ENCODE results near the gene NAE1. TPM values are rescaled to one million over a fixed set of nuclear protein-coding genes. Genes with fewer than 3 reads are reported as not detected.
A peak's percentile ranks its signal among the peaks of the same experiment; 100 is the strongest.

The NAE1 gene
- total RNA-seq (10 to 100 TPM; 30.9 to 94.7 (median 51.2) TPM), polyA plus RNA-seq (10 to 100 TPM; 43.7 to 62.8 (median 49.6) TPM)
- long read RNA-seq, donor 1, transcript NAE1-201 (20 exons, 1,837 nt) = major isoform, 17 of 40 reads
- long read RNA-seq, donor 1, partial matches to known transcripts = 21 of 40 reads
- long read RNA-seq, donor 1, other reads (novel, unspliced or antisense) = 0 of 40 reads
- long read RNA-seq, donor 2, transcript NAE1-201 (20 exons, 1,837 nt) = major isoform, 15 of 24 reads
- long read RNA-seq, donor 2, partial matches to known transcripts = 5 of 24 reads
- long read RNA-seq, donor 2, other reads (novel, unspliced or antisense) = 0 of 24 reads
- long read RNA-seq, donor 3, transcript NAE1-201 (20 exons, 1,837 nt) = major isoform, 11 of 29 reads
- long read RNA-seq, donor 3, partial matches to known transcripts = 17 of 29 reads
- long read RNA-seq, donor 3, other reads (novel, unspliced or antisense) = 0 of 29 reads
- long read RNA-seq, donor 4, transcript NAE1-201 (20 exons, 1,837 nt) = major isoform, 28 of 51 reads
- long read RNA-seq, donor 4, partial matches to known transcripts = 12 of 51 reads
- long read RNA-seq, donor 4, other reads (novel, unspliced or antisense) = 6 of 51 reads
- long read RNA-seq, donor 5, transcript NAE1-201 (20 exons, 1,837 nt) = major isoform, 59 of 72 reads
- long read RNA-seq, donor 5, partial matches to known transcripts = 1 of 72 reads
- long read RNA-seq, donor 5, other reads (novel, unspliced or antisense) = 9 of 72 reads
- long read RNA-seq, donor 6, transcript NAE1-201 (20 exons, 1,837 nt) = major isoform, 15 of 29 reads
- long read RNA-seq, donor 6, partial matches to known transcripts = 10 of 29 reads
- long read RNA-seq, donor 6, other reads (novel, unspliced or antisense) = 2 of 29 reads
- long read RNA-seq, donor 7, transcript NAE1-201 (20 exons, 1,837 nt) = major isoform, 6 of 8 reads
- long read RNA-seq, donor 7, partial matches to known transcripts = 0 of 8 reads
- long read RNA-seq, donor 7, other reads (novel, unspliced or antisense) = 0 of 8 reads
- long read RNA-seq, donor 8, transcript NAE1-201 (20 exons, 1,837 nt) = major isoform, 17 of 35 reads
- long read RNA-seq, donor 8, partial matches to known transcripts = 13 of 35 reads
- long read RNA-seq, donor 8, other reads (novel, unspliced or antisense) = 0 of 35 reads
- long read RNA-seq, donor 9, transcript NAE1-201 (20 exons, 1,837 nt) = major isoform, 6 of 14 reads
- long read RNA-seq, donor 9, partial matches to known transcripts = 6 of 14 reads
- long read RNA-seq, donor 9, other reads (novel, unspliced or antisense) = 0 of 14 reads
- long read RNA-seq, donor 10, partial matches to known transcripts = 0 of 4 reads
- long read RNA-seq, donor 10, other reads (novel, unspliced or antisense) = 0 of 4 reads

DNA sequence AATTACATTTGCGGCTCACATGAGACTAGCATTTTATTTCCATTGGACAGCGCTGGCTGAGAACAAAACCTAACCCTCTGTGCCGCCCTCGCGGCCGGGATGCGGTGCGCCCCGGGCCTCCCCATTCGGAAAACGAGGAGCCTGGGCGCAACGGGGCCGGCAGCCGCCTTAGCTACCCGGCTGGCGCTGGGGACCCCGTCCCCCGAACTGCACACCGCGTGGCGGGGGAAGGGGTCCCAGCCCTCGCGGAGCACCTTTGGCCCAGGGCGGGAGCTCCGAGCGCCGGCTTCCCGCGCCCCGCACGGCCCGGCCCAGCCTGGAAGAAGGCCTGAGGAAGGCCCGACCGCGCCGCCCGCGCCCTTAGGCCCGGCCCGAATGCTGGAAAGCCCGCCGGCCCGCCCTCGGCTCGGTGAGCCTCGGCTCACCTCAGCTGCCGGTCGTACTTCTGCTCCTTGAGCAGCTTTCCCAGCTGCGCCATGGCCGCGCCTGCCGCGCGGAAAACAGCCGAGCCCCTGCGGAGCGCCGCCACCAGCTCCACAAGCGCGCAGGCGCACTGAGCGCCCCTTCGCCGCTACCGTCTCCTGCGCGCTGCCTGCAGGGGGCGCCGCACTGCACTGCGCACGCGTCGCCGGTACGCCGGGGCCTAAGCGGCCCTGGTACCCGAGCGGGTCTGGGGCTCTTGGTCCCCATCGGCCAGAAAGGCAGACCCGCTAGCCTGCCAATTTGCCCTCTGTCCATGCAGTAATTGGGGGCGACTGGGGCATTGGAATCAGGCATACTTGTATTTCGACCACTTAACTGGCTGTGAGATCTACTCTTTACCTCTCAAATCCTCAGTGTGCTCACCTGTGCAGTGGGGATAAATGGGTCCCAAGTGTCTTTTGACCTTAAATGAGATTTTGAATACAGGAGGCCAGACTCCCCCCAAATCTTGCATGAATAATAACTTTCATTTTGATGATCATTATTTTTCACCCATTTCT lies at the start of gene NAE1:
Gene NAE1 (minus strand): TSS at position 555 of the 983 bp plus-strand sequence. CDS start 77 bp downstream, at position 478.
- Histone ChIP-seq H3K27ac (peak within 1 kb of the TSS; percentile 31 to 96 (median 91)), H3K4me3 (peak within 1 kb of the TSS; percentile 29 to 81 (median 51)), H3K36me3 (replicated peaks in 1 of 2) (peaks cover 0 to 19% of the 10 kb centered on the region in 2 donors), H3K27me3 (no peaks in the 10 kb centered on the region), H3K9me3 (replicated peaks in 1 of 3) (no peaks in the 10 kb centered on the region), H3K4me1 (replicated peaks in 1 of 2) (peaks cover 13 to 18% of the 10 kb centered on the region in 2 donors)
- peak; percentile 76 to 90 (median 86) for DNase-seq
- intact Hi-C loops (cut with DNase I) = loop anchor here (5.0 kb wide), 1 partner anchor 37 kb away; no protein-coding TSS in a partner anchor
- WGBS, 4 donors = 1% methylated on average over 56 to 84 of the region's 84 CpGs
- TF ChIP-seq POLR2A (IDR thresholded peaks at IDR 0.05) = peak; percentile 77 to 85
- TF ChIP-seq, protein P1, sequence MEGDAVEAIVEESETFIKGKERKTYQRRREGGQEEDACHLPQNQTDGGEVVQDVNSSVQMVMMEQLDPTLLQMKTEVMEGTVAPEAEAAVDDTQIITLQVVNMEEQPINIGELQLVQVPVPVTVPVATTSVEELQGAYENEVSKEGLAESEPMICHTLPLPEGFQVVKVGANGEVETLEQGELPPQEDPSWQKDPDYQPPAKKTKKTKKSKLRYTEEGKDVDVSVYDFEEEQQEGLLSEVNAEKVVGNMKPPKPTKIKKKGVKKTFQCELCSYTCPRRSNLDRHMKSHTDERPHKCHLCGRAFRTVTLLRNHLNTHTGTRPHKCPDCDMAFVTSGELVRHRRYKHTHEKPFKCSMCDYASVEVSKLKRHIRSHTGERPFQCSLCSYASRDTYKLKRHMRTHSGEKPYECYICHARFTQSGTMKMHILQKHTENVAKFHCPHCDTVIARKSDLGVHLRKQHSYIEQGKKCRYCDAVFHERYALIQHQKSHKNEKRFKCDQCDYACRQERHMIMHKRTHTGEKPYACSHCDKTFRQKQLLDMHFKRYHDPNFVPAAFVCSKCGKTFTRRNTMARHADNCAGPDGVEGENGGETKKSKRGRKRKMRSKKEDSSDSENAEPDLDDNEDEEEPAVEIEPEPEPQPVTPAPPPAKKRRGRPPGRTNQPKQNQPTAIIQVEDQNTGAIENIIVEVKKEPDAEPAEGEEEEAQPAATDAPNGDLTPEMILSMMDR (IDR thresholded peaks at IDR 0.05) = peak; percentile 74 to 98 (median 90)

DNA sequence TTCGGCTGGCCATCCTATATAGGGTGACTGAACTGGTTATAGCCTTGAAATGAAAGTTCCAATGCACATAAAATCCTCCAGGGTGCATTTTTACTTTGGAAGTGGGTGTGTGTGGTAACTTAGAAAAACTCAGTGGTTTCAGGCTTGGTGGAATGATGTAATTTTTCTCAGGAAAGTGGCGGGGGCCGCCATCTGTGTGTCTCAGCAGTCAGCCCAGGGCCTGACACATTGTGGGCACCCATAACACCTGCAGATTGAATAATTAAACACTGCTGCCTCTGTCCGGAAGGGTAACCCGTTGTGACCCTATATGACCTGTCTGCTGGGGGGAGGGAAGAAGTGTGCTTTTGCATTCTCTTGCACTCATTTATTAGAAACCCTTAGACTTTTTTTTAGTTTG lies 47.3 kb upstream of the NAE1 start:
- H3K4me3 ChIP-seq = no peak overlapping the region
- peaks cover 13 to 14% of the 10 kb centered on the region in 2 donors for H3K4me1 ChIP-seq (replicated peaks in 1 of 2)
- TF ChIP-seq, protein P1 (IDR thresholded peaks at IDR 0.05) = no peak
- no peak for TF ChIP-seq POLR2A (IDR thresholded peaks at IDR 0.05)
- WGBS, 4 donors = 43 to 60% (median 51%) methylated on average over 5 of the region's 5 CpGs
- no peak overlapping the region for H3K27ac ChIP-seq
- no peaks in the 10 kb centered on the region for H3K27me3 ChIP-seq
- no peak for DNase-seq
- H3K36me3 ChIP-seq (replicated peaks in 1 of 2) = no peaks in the 10 kb centered on the region
- H3K9me3 ChIP-seq (replicated peaks in 1 of 3) = no peaks in the 10 kb centered on the region
- intact Hi-C loops (cut with DNase I) = no loop called here

DNA sequence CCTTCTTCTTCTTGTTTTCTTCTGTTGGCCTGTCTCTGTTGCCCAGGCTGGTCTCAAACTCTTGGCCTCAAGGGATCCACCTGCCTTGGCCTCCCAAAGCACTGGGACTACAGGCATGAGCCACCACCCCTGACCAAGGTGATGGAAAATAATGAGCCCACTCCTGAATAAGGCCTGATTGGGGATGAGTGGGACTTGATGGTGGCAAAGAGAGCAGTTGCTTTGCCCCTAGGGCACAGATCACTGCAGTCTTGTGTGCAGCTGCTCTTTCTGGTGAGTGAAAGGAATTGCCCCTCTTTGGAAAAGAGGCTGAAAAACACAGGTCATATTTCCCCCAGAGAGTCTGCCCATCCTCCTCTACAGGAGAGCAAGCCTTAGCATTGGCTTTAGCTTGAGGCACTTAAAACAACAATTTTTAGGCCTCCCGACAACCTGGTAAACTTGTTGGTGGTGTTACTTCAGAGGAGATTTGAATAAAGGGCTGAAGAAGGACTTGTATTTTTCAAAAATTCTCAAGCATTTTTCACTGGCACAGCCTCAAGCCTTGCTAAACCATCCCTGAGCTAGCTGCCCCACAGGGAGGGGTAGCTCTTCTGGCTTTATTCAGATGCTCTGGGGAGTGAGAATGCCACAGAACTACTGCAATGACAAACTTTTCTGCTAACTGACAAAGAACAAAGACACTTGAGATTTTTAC lies 43.5 kb upstream of the NAE1 start:
- DNase-seq = no peak
- no peak for TF ChIP-seq POLR2A (IDR thresholded peaks at IDR 0.05)
- Histone ChIP-seq H3K4me3 (no peak overlapping the region), H3K27me3 (no peaks in the 10 kb centered on the region), H3K36me3 (replicated peaks in 1 of 2) (no peaks in the 10 kb centered on the region), H3K4me1 (replicated peaks in 1 of 2) (peaks cover 0 to 9% of the 10 kb centered on the region in 2 donors), H3K9me3 (replicated peaks in 1 of 3) (no peaks in the 10 kb centered on the region), H3K27ac (peak overlapping the region in 1 of 5 donors; percentile 3)
- 22 to 88% (median 69%) methylated on average over 1 of the region's 1 CpG for WGBS, 4 donors
- intact Hi-C loops (cut with DNase I) = no loop called here

Measured in adrenal gland (tissue), 19 donors.